ENCODE results near the gene TMEM184C. TPM values are rescaled to one million over a fixed set of nuclear protein-coding genes. Genes with fewer than 3 reads are reported as not detected.

TMEM184C gene
- total RNA-seq, 2 donors from 2014 or later, result 30.3 to 35.7 TPM

- Histone ChIP-seq H3K4me1 (ENCODE audit: control insufficient read depth, insufficient read depth, low read length) (peaks cover 7% of the 10 kb centered on the region), H3K27me3 (ENCODE audit: control insufficient read depth, insufficient read depth, low read length, poor library complexity, severe bottlenecking) (no peaks in the 10 kb centered on the region), H3K4me3 (ENCODE audit: low read length) (no peak overlapping the region), H3K36me3 (ENCODE audit: control insufficient read depth, insufficient read depth, low read length) (no peaks in the 10 kb centered on the region), H3K27ac (ENCODE audit: low read depth, low read length) (no peak overlapping the region), H3K9me3 (ENCODE audit: control insufficient read depth, low read length) (no peaks in the 10 kb centered on the region), H3K9ac (ENCODE audit: extremely low read depth, low read length, poor library complexity, severe bottlenecking) (no peak overlapping the region)
- peaks cover 9% of the 10 kb centered on the region for H3K4me1 Mint-ChIP-seq
- DNase-seq, result no peak
- H3K4me3 Mint-ChIP-seq, result no peak overlapping the region
- no peaks in the 10 kb centered on the region for H3K27me3 Mint-ChIP-seq (ENCODE audit: insufficient read depth)
- H3K27ac Mint-ChIP-seq, result no peak overlapping the region
- 86 to 94% methylated on average over 1 of the region's 1 CpG for WGBS, 2 experiments (ENCODE audit: insufficient coverage in 1 of 2, insufficient read length in 1 of 2)
- TF ChIP-seq, protein P1, sequence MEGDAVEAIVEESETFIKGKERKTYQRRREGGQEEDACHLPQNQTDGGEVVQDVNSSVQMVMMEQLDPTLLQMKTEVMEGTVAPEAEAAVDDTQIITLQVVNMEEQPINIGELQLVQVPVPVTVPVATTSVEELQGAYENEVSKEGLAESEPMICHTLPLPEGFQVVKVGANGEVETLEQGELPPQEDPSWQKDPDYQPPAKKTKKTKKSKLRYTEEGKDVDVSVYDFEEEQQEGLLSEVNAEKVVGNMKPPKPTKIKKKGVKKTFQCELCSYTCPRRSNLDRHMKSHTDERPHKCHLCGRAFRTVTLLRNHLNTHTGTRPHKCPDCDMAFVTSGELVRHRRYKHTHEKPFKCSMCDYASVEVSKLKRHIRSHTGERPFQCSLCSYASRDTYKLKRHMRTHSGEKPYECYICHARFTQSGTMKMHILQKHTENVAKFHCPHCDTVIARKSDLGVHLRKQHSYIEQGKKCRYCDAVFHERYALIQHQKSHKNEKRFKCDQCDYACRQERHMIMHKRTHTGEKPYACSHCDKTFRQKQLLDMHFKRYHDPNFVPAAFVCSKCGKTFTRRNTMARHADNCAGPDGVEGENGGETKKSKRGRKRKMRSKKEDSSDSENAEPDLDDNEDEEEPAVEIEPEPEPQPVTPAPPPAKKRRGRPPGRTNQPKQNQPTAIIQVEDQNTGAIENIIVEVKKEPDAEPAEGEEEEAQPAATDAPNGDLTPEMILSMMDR (conservative IDR thresholded peaks at IDR 0.05), result no peak
- no peaks in the 10 kb centered on the region for H3K36me3 Mint-ChIP-seq (ENCODE audit: low read depth)
- H3K9me3 Mint-ChIP-seq, result no peaks in the 10 kb centered on the region
Observed at GRCh38 chr4:147599206-147599605, 18.0 kb upstream of the TMEM184C start.

DNA sequence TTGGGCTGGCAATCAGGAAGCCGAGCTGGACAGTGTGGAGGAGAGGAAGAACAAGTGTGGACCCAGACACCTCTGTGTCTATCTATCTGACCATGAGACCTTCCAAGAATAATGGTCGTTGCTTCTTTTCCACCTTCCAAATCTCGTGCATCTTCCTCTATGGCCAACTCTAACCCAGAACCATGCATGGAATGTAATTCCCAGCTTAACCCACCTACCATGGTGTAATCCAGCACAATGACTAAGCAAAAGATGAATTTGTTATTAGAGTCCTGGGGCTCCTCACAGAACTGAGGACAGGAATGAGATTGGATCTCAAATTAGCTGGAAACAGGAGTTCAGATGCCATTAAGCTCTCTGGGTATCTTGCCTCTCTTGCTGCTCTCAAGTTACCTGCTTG, 17.4 kb upstream of the TMEM184C start:
- Mint-ChIP-seq H3K27me3 (ENCODE audit: insufficient read depth) (no peaks in the 10 kb centered on the region), H3K4me3 (no peak overlapping the region), H3K4me1 (peaks cover 9% of the 10 kb centered on the region), H3K9me3 (no peaks in the 10 kb centered on the region), H3K36me3 (ENCODE audit: low read depth) (no peaks in the 10 kb centered on the region), H3K27ac (peak overlapping the region; percentile 33)
- no peak overlapping the region for H3K9ac ChIP-seq (ENCODE audit: extremely low read depth, low read length, poor library complexity, severe bottlenecking)
- TF ChIP-seq, protein P1 (conservative IDR thresholded peaks at IDR 0.05), result no peak
- no peak for DNase-seq
- H3K36me3 ChIP-seq (ENCODE audit: control insufficient read depth, insufficient read depth, low read length), result no peaks in the 10 kb centered on the region
- H3K27ac ChIP-seq (ENCODE audit: low read depth, low read length), result no peak overlapping the region
- 91% methylated on average over 3 of the region's 3 CpGs; no CpG with 5 or more reads in 1 of the 2 experiments for WGBS, 2 experiments (ENCODE audit: insufficient coverage in 1 of 2, insufficient read length in 1 of 2)
- no peaks in the 10 kb centered on the region for H3K27me3 ChIP-seq (ENCODE audit: control insufficient read depth, insufficient read depth, low read length, poor library complexity, severe bottlenecking)
- no peak overlapping the region for H3K4me3 ChIP-seq (ENCODE audit: low read length)
- no peaks in the 10 kb centered on the region for H3K9me3 ChIP-seq (ENCODE audit: control insufficient read depth, low read length)
- H3K4me1 ChIP-seq (ENCODE audit: control insufficient read depth, insufficient read depth, low read length), result peaks cover 7% of the 10 kb centered on the region

DNA sequence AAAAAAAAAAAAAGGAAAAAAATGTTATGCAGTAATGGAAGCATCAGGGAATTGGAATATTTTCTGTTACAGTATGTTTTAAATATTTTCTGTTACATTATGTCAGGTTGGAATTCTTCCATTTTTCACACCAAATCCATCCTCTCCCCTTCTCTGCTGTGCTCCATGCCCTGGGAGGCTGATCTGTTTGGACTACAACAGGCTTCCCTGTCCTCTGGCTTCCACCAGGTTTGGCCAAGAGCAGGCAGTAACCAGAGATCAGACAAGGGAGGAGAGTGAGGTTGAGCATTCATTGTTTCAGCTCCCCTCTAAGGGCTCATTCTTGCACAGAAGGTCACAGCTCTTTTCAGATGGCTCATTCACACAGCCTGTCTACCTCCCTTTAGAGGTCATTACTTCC, 11.7 kb upstream of the TMEM184C start:
- H3K9me3 Mint-ChIP-seq, result no peaks in the 10 kb centered on the region
- H3K27me3 Mint-ChIP-seq (ENCODE audit: insufficient read depth), result peaks cover 3% of the 10 kb centered on the region
- no peaks in the 10 kb centered on the region for H3K36me3 Mint-ChIP-seq (ENCODE audit: low read depth)

More for the DNA sequence above, 11.7 kb upstream of the TMEM184C start:
- Histone ChIP-seq H3K9ac (ENCODE audit: extremely low read depth, low read length, poor library complexity, severe bottlenecking) (no peak overlapping the region), H3K4me3 (ENCODE audit: low read length) (no peak overlapping the region), H3K36me3 (ENCODE audit: control insufficient read depth, insufficient read depth, low read length) (no peaks in the 10 kb centered on the region), H3K27me3 (ENCODE audit: control insufficient read depth, insufficient read depth, low read length, poor library complexity, severe bottlenecking) (no peaks in the 10 kb centered on the region), H3K9me3 (ENCODE audit: control insufficient read depth, low read length) (no peaks in the 10 kb centered on the region), H3K27ac (ENCODE audit: low read depth, low read length) (no peak overlapping the region), H3K4me1 (ENCODE audit: control insufficient read depth, insufficient read depth, low read length) (peaks cover under 1% of the 10 kb centered on the region)
- TF ChIP-seq, protein P1 (conservative IDR thresholded peaks at IDR 0.05), result no peak
- H3K4me1 Mint-ChIP-seq, result no peaks in the 10 kb centered on the region
- H3K4me3 Mint-ChIP-seq, result no peak overlapping the region
- DNase-seq, result no peak
- H3K27ac Mint-ChIP-seq, result no peak overlapping the region
